Hepatocyte (in vitro differentiated cells): ENCODE measurements around the gene CRAMP1. TPM values are rescaled to one million over a fixed set of nuclear protein-coding genes. Genes with fewer than 3 reads are reported as not detected.

Source experiments
- DNase-seq: peaks from one replicate; pipeline ENCODE4 v3.0.0-alpha.2; 2016; ENCODE audit warnings: low spot score
- H2AFZ ChIP-seq: fragments of 200-600 bp; sonication (generic); 2 replicates; pipeline ENCODE4 v1.6.0; 2016; ENCODE audit warnings: antibody characterized with exemption, mild to moderate bottlenecking
- H3K27ac ChIP-seq: fragments of 200-600 bp; sonication (generic); 2 replicates; pipeline ENCODE4 v1.5.1; 2016; ENCODE audit warnings: mild to moderate bottlenecking
- H3K27me3 ChIP-seq: fragments of 200-600 bp; sonication (generic); 2 replicates; pipeline ENCODE4 v1.6.1; 2016
- H3K36me3 ChIP-seq: fragments of 200-600 bp; sonication (generic); replicated peaks from 2 replicates; pipeline ENCODE4 v1.5.1; 2016; ENCODE audit warnings: low read depth; ENCODE audit not compliant: insufficient read depth
- H3K4me1 ChIP-seq: fragments of 200-600 bp; sonication (generic); 2 replicates; pipeline ENCODE4 v1.5.1; 2016; ENCODE audit warnings: mild to moderate bottlenecking, moderate library complexity; ENCODE audit not compliant: insufficient read depth
- H3K4me2 ChIP-seq: fragments of 200-600 bp; sonication (generic); 2 replicates; pipeline ENCODE4 v1.6.0; 2016
- H3K4me3 ChIP-seq: fragments of 200-600 bp; sonication (generic); 2 replicates; pipeline ENCODE4 v1.5.1; 2016; ENCODE audit warnings: mild to moderate bottlenecking
- H3K79me2 ChIP-seq: fragments of 200-600 bp; sonication (generic); 2 replicates; pipeline ENCODE4 v1.6.0; 2017; ENCODE audit warnings: mild to moderate bottlenecking
- H3K9me2 ChIP-seq: fragments of 200-600 bp; sonication (generic); replicated peaks from 2 replicates; pipeline ENCODE4 v1.6.0; 2017; ENCODE audit warnings: mild to moderate bottlenecking; ENCODE audit not compliant: insufficient read depth
- H3K9me3 ChIP-seq: fragments of 200-600 bp; sonication (generic); 2 replicates; pipeline ENCODE4 v1.5.1; 2016; ENCODE audit warnings: low read depth, mild to moderate bottlenecking
- H4K20me1 ChIP-seq: fragments of 200-600 bp; sonication (generic); 2 replicates; pipeline ENCODE4 v1.6.0; 2016; ENCODE audit warnings: mild to moderate bottlenecking; ENCODE audit not compliant: insufficient read depth, poor library complexity, severe bottlenecking
- CTCF ChIP-seq: fragments of 200-600 bp; sonication (generic); IDR thresholded peaks from 2 replicates; pipeline ENCODE4 v1.5.1; 2016; ENCODE audit warnings: antibody characterized with exemption, mild to moderate bottlenecking; ENCODE audit not compliant: poor library complexity
- EZH2 ChIP-seq: fragments of 200-600 bp; sonication (generic); IDR thresholded peaks from 2 replicates; pipeline ENCODE4 v1.6.1; 2016; ENCODE audit warnings: antibody characterized with exemption, mild to moderate bottlenecking, borderline replicate concordance
- EZH2phosphoT487 ChIP-seq: fragments of 200-600 bp; sonication (generic); IDR thresholded peaks from one replicate; pipeline ENCODE4 v1.6.1; 2018; ENCODE audit warnings: antibody characterized with exemption, mild to moderate bottlenecking, low read depth, moderate library complexity; ENCODE audit not compliant: unreplicated experiment, severe bottlenecking
- WGBS: methylation state at CpG from one replicate; pipeline ENCODE4 v1.1.6; 2016; ENCODE audit warnings: low lambda C conversion rate; ENCODE audit errors: missing lambda C conversion rate; 5-methylcytosine and 5-hydroxymethylcytosine counted together
- polyA plus RNA-seq: library from polyadenylated mRNA; unstranded; fragments of >200 nt; fragmentation: Nextera tagmentation; extraction: Ambion mirVana; gene quantifications from 2 replicates; pipeline ENCODE4 v1.2.1, GENCODE V29; 2016
- total RNA-seq: library from RNA; depleted of rRNA; stranded (reverse); fragments of >200 nt; gene quantifications from 2 replicates; pipeline ENCODE4 v1.2.3, GENCODE V29; 2014

Gene CRAMP1
- total and polyA plus RNA-seq, 2 experiments from 2014 or later: 6.7 to 8.2 TPM

- no peak for DNase-seq
- no peaks in the 10 kb centered on the region for H3K27me3 ChIP-seq
- H3K4me3 ChIP-seq: no peak overlapping the region
- H4K20me1 ChIP-seq: peaks cover 2% of the 10 kb centered on the region
- H3K9me2 ChIP-seq: no peaks in the 10 kb centered on the region
- TF ChIP-seq CTCF: no peak
- no peak for TF ChIP-seq EZH2
- TF ChIP-seq EZH2phosphoT487: no peak
- peaks cover 21% of the 10 kb centered on the region for H3K79me2 ChIP-seq
- no peaks in the 10 kb centered on the region for H3K36me3 ChIP-seq
- no peaks in the 10 kb centered on the region for H3K4me1 ChIP-seq
- no peak overlapping the region for H2AFZ ChIP-seq
- no peak overlapping the region for H3K4me2 ChIP-seq
- H3K27ac ChIP-seq: no peak overlapping the region
- WGBS: 99% methylated on average over 8 of the region's 8 CpGs
- no peaks in the 10 kb centered on the region for H3K9me3 ChIP-seq
These were observed 26.6 kb downstream of the CRAMP1 start for GRCh38 chr16:1638757-1639156.

- no peaks in the 10 kb centered on the region for H3K36me3 ChIP-seq
- H3K4me2 ChIP-seq: no peak overlapping the region
- TF ChIP-seq CTCF (no peak), EZH2 (no peak), EZH2phosphoT487 (no peak)
- H3K9me2 ChIP-seq: no peaks in the 10 kb centered on the region
- WGBS: 85% methylated on average over 2 of the region's 2 CpGs
- no peak overlapping the region for H2AFZ ChIP-seq
- peaks cover 16% of the 10 kb centered on the region for H3K79me2 ChIP-seq
- no peaks in the 10 kb centered on the region for H3K4me1 ChIP-seq
- no peaks in the 10 kb centered on the region for H3K27me3 ChIP-seq
- no peak overlapping the region for H3K4me3 ChIP-seq
- H3K9me3 ChIP-seq: no peaks in the 10 kb centered on the region
- H3K27ac ChIP-seq: no peak overlapping the region
- no peak for DNase-seq
- H4K20me1 ChIP-seq: peaks cover 2% of the 10 kb centered on the region
These were observed 27.1 kb downstream of the CRAMP1 start for GRCh38 chr16:1639282-1639681.

- no peak overlapping the region for H2AFZ ChIP-seq
- H3K9me3 ChIP-seq: no peaks in the 10 kb centered on the region
- WGBS: 96% methylated on average over 11 of the region's 11 CpGs
- H4K20me1 ChIP-seq: peaks cover 2% of the 10 kb centered on the region
- H3K4me1 ChIP-seq: no peaks in the 10 kb centered on the region
- no peaks in the 10 kb centered on the region for H3K36me3 ChIP-seq
- H3K4me3 ChIP-seq: no peak overlapping the region
- no peaks in the 10 kb centered on the region for H3K27me3 ChIP-seq
- no peak for DNase-seq
- H3K9me2 ChIP-seq: no peaks in the 10 kb centered on the region
- peaks cover 10% of the 10 kb centered on the region for H3K79me2 ChIP-seq
- H3K27ac ChIP-seq: no peak overlapping the region
- TF ChIP-seq CTCF (no peak), EZH2phosphoT487 (no peak), EZH2 (no peak)
- no peak overlapping the region for H3K4me2 ChIP-seq
These were observed 27.7 kb downstream of the CRAMP1 start for GRCh38 chr16:1639860-1640259.
